Stimulated activated CD8-positive, alpha-beta memory T cell treated with anti-CD3 and anti-CD28 coated beads, Interleukin-7, amount 100 ng/mL, for 48 hours (primary cell): ENCODE results near the gene CAMK1.

Experiments
- DNase-seq, 2 donors: peaks; one replicate each; pipeline ENCODE4 v3.0.0-alpha.2; 2020; ENCODE audit warnings: low read depth in 1 of 2; ENCODE audit errors: extremely low read depth in 1 of 2

The CAMK1 gene

GRCh38 chr3:9713142-9713541 is 56.6 kb downstream of the CAMK1 start:
- no peak for DNase-seq

DNA sequence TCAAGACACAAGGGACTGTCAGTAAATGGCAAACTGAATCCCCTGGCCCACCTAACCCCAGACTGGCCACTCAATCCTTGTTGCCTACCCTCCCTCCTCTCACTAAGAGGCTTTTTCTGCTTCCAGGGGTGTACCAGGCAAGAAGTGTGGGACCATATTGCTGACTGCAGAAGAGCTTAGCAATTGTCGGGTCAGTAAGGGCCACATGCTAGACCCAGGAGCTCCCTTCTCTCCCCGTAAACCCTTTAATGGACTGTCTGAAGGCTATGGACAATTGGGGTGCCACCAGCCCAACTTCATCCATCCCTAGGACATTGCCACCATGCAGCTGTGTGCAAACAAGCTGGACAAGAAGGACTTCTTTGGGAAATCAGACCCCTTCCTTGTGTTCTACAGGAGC is 57.3 kb downstream of the CAMK1 start:
- DNase-seq: no peak

DNA sequence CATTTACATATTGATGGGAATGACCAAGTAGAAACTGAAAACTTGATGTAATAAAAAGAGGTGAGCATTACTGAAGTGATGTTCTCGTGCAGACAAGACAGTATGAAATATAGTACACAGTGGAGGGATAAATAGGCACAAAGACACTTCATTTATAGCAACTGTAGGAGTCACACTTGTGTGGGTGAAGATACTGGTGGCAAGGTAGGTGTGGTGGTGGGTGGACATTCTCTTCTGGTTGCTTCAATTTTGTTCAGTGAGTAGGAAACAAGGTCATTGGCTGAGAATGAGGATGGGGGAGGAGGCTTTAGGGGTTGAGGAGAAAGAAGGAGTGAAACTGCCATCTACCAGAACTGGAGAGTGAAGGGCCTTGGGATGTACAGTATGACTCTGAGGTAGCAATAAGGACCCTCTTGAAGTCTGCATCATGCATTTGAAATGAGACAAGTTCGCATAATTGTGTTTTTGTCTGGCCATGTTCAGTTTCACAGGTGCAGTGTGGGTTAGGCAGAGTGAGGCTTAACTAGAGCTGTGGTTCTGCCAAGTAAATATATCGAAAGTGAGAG is 59.5 kb downstream of the CAMK1 start:
- DNase-seq: no peak
